DND-41 (cell line): ENCODE data around the gene CELSR1.

Source experiments
- ATAC-seq: fragments of 200-7000 bp; cut with Tn5 transposase; 3 replicates; pipeline ENCODE4 v1.9.1; 2021; ENCODE audit warnings: low read depth; ENCODE audit not compliant: insufficient read depth
- DNase-seq: peaks from one replicate; pipeline ENCODE4 v3.0.0-alpha.2; 2020
- H2AFZ ChIP-seq: 2 replicates; pipeline ENCODE4 v1.6.0; 2012; ENCODE audit warnings: low read depth, low read length
- H3K27ac ChIP-seq: 2 replicates; pipeline ENCODE4 v1.5.1; 2012; ENCODE audit warnings: low read length, inconsistent platforms
- H3K27me3 ChIP-seq: fragments of 200-600 bp; sonication (generic); 2 replicates; pipeline ENCODE4 v1.6.0; 2012; ENCODE audit warnings: low read length, mild to moderate bottlenecking, inconsistent platforms; ENCODE audit not compliant: insufficient read depth, poor library complexity
- H3K36me3 ChIP-seq: 2 replicates; pipeline ENCODE4 v1.5.1; 2012; ENCODE audit warnings: low read length, inconsistent platforms; ENCODE audit not compliant: insufficient read depth
- H3K4me1 ChIP-seq: 2 replicates; pipeline ENCODE4 v1.5.1; 2012; ENCODE audit warnings: mild to moderate bottlenecking, low read length; ENCODE audit not compliant: insufficient read depth
- H3K4me2 ChIP-seq: 2 replicates; pipeline ENCODE4 v1.6.0; 2012; ENCODE audit warnings: mild to moderate bottlenecking, moderate library complexity, low read length, inconsistent platforms; ENCODE audit not compliant: insufficient read depth
- H3K4me3 ChIP-seq, 2 experiments: fragments of 200-600 bp in 1 of 2; shearing (Covaris generic) in 1 of 2; 2 replicates each; pipeline ENCODE4 v1.5.1; 2012 to 2016; ENCODE audit warnings: inconsistent platforms in 2 of 2, low read length in 2 of 2, mild to moderate bottlenecking in 2 of 2, low read depth in 1 of 2, moderate library complexity in 1 of 2
- H3K79me2 ChIP-seq: 2 replicates; pipeline ENCODE4 v1.6.0; 2012; ENCODE audit warnings: low read length, inconsistent platforms; ENCODE audit not compliant: insufficient read depth
- H3K9ac ChIP-seq: 2 replicates; pipeline ENCODE4 v1.6.0; 2012; ENCODE audit warnings: low read depth, mild to moderate bottlenecking, inconsistent platforms, low read length, moderate library complexity
- H3K9me3 ChIP-seq: 2 replicates; pipeline ENCODE4 v1.5.1; 2012; ENCODE audit warnings: low read length, moderate library complexity, mild to moderate bottlenecking, inconsistent platforms; ENCODE audit not compliant: insufficient read depth, severe bottlenecking
- H4K20me1 ChIP-seq: 2 replicates; pipeline ENCODE4 v1.6.0; 2012; ENCODE audit warnings: low read length; ENCODE audit not compliant: insufficient read depth
- CTCF ChIP-seq: IDR thresholded peaks from 2 replicates; pipeline ENCODE4 v1.5.1; 2012; ENCODE audit warnings: borderline replicate concordance, low read length, moderate library complexity, mild to moderate bottlenecking; ENCODE audit not compliant: poor library complexity, severe bottlenecking; ENCODE audit errors: extremely low read depth
- EZH2 ChIP-seq: IDR thresholded peaks from 3 replicates; pipeline ENCODE4 v1.6.1; 2012; ENCODE audit warnings: borderline replicate concordance, low read depth, mild to moderate bottlenecking, moderate library complexity, low read length, inconsistent platforms; ENCODE audit not compliant: severe bottlenecking

The CELSR1 gene

DNA sequence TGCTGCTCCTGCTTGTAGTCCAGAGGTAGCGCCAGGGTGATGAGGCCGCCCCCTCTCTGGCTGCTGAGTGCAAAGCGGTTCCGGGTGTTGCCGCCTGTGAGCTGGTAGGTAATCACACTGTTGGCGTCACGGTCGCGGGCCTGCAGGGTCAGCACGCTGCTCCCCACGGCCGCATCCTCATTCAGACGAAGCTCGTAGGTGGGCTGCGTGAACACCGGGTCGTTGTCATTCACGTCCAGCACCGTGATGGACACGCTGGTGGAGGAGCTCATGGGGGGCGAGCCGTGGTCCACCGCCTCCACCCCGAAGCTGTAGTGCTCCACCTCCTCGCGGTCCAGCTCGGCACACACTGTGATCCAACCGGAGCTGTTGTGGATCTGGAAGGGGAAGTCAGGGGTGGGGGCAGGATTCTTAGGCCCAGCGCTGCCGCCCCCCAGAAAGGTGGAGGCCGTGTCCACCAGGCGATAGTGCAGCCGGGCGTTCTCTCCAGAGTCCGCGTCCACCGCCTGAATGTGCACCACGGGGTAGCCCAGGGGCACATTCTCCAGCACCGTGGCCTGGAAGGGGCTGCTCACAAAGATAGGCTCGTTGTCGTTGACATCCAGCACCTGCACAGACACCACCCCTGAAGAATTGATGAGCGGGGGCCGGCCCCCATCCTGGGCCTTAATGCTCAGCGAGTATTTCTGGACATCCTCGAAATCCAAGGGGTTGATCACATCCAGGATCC, 2.4 kb downstream of the CELSR1 start:
- no peak for ATAC-seq
- no peaks in the 10 kb centered on the region for H3K79me2 ChIP-seq

GRCh38 chr22:46534177-46534776, 3.1 kb downstream of the CELSR1 start:
- Histone ChIP-seq H3K9me3 (no peaks in the 10 kb centered on the region), H3K4me1 (no peaks in the 10 kb centered on the region), H2AFZ (no peak overlapping the region), H3K27ac (no peak overlapping the region), H3K36me3 (no peaks in the 10 kb centered on the region), H4K20me1 (no peaks in the 10 kb centered on the region; the same call in 1 of the 2 replicates), H3K27me3 (no peaks in the 10 kb centered on the region), H3K4me2 (no peak overlapping the region), H3K79me2 (no peaks in the 10 kb centered on the region), H3K4me3 (no peak overlapping the region), H3K9ac (no peak overlapping the region)
- no peak for ATAC-seq
- no peak for TF ChIP-seq CTCF
- no peak for TF ChIP-seq EZH2
- DNase-seq, result no peak

More for the DNA sequence above, 2.4 kb downstream of the CELSR1 start:
- H3K4me3 ChIP-seq, result no peak overlapping the region
- no peaks in the 10 kb centered on the region; the same call in 1 of the 2 replicates for H4K20me1 ChIP-seq
- no peaks in the 10 kb centered on the region for H3K36me3 ChIP-seq
- H3K4me1 ChIP-seq, result no peaks in the 10 kb centered on the region
- TF ChIP-seq EZH2, result no peak
- no peak for TF ChIP-seq CTCF
- DNase-seq, result no peak
- H3K9ac ChIP-seq, result no peak overlapping the region
- no peak overlapping the region for H3K4me2 ChIP-seq
- H2AFZ ChIP-seq, result no peak overlapping the region
- H3K27me3 ChIP-seq, result no peaks in the 10 kb centered on the region
- no peaks in the 10 kb centered on the region for H3K9me3 ChIP-seq
- no peak overlapping the region for H3K27ac ChIP-seq

GRCh38 chr22:46533070-46533833, 4.2 kb downstream of the CELSR1 start:
- Histone ChIP-seq H3K4me3 (no peak overlapping the region), H3K9ac (no peak overlapping the region), H3K79me2 (no peaks in the 10 kb centered on the region), H4K20me1 (no peaks in the 10 kb centered on the region; the same call in 1 of the 2 replicates), H3K9me3 (no peaks in the 10 kb centered on the region), H3K27ac (no peak overlapping the region), H3K4me2 (no peak overlapping the region), H3K27me3 (no peaks in the 10 kb centered on the region), H2AFZ (no peak overlapping the region), H3K4me1 (no peaks in the 10 kb centered on the region), H3K36me3 (no peaks in the 10 kb centered on the region)
- ATAC-seq (no peak), DNase-seq (no peak)
- TF ChIP-seq EZH2, result no peak
- TF ChIP-seq CTCF, result no peak
